Measurements from ENCODE around the gene PAX3.

GRCh38 chr2:222338374-222338773 is 39.6 kb upstream of the PAX3 start:
- no peak for TF ChIP-seq CTCF (IDR thresholded peaks at IDR 0.05)
- no peak for TF ChIP-seq POLR2AphosphoS5 (IDR thresholded peaks at IDR 0.05; ENCODE audit: insufficient read depth in 1 of 2, low read depth in 1 of 2)
- no peak for TF ChIP-seq POLR2A (IDR thresholded peaks at IDR 0.05)

All from vagina (tissue), 2 donors.